NT2/D1 (cell line): ENCODE measurements around the gene CASK.

ENCODE experiments used
- SUZ12 ChIP-seq: IDR thresholded peaks from 2 replicates; pipeline ENCODE4 v1.6.1; 2011; ENCODE audit not compliant: insufficient read length, insufficient read depth; ENCODE audit errors: extremely low read depth
- YY1 ChIP-seq: IDR thresholded peaks from 2 replicates; pipeline ENCODE4 v1.6.1; 2011; ENCODE audit not compliant: insufficient read length, insufficient read depth
- ZNF274 ChIP-seq: IDR thresholded peaks from 2 replicates; pipeline ENCODE4 v1.6.1; 2011; ENCODE audit warnings: mild to moderate bottlenecking, low read depth, low read length

DNA sequence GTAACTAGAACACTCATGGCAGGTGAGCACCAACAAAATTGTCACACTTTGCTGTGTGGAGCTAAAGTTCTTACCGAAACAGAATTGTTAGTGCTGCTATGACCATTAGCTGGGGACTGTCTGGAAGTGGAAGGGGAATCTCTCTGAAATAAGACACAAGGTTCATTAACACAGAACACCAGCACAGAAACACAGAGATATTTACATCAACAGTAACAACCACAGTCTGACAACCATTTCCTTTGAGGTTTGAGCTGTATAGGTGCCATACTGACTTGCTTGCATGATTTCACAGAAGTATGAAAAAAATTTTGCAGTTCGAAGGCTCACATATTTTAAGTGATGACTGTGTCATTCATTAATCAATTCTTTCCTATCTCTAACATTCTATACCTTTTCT is 366.4 kb downstream of the CASK start:
- TF ChIP-seq YY1 = no peak
- no peak for TF ChIP-seq ZNF274
- no peak for TF ChIP-seq SUZ12
